GM23338 (cell line): Measurements from ENCODE around the gene PTP4A2. TPM values are rescaled to one million over a fixed set of nuclear protein-coding genes. Genes with fewer than 3 reads are reported as not detected.

ENCODE experiments used
- polyA plus RNA-seq: library from polyadenylated mRNA; unstranded; fragments of >200 nt; fragmentation: Nextera tagmentation; extraction: Ambion mirVana; gene quantifications from 2 replicates; pipeline ENCODE4 v1.2.1, GENCODE V29; 2016
- total RNA-seq: library from RNA; depleted of rRNA; stranded (reverse); fragments of >200 nt; shearing (Covaris generic); gene quantifications from 2 replicates; pipeline ENCODE4 v1.2.3, GENCODE V29; 2014; rRNA removed

Gene PTP4A2
- total and polyA plus RNA-seq, 2 experiments from 2014 or later: 153 to 260 TPM

Other genes starting within 250 kb of the PTP4A2 start
- 13.2 and 15.7 TPM in 2 replicates for gene COL16A1, start 234.4 kb downstream of the PTP4A2 start, total RNA-seq
- gene COL16A1, start 234.4 kb downstream of the PTP4A2 start, polyA plus RNA-seq: 3.4 and 4.2 TPM in 2 replicates
- 20.9 and 27.8 TPM in 2 replicates for gene ADGRB2, start 174.0 kb downstream of the PTP4A2 start, total RNA-seq
- 7.9 and 8.0 TPM in 2 replicates for gene ADGRB2, start 174.0 kb downstream of the PTP4A2 start, polyA plus RNA-seq
- gene SPOCD1, start 122.3 kb downstream of the PTP4A2 start, total RNA-seq: 1.3 and 2.9 TPM in 2 replicates
- 0.68 and 0.73 TPM in 2 replicates for gene SPOCD1, start 122.3 kb downstream of the PTP4A2 start, polyA plus RNA-seq
- 251 and 263 TPM in 2 replicates for gene KHDRBS1, start 75.5 kb upstream of the PTP4A2 start, total RNA-seq
- gene KHDRBS1, start 75.5 kb upstream of the PTP4A2 start, polyA plus RNA-seq: 184 and 191 TPM in 2 replicates
- 9.7 and 10.1 TPM in 2 replicates for gene TMEM39B, start 134.6 kb upstream of the PTP4A2 start, total RNA-seq
- gene TMEM39B, start 134.6 kb upstream of the PTP4A2 start, polyA plus RNA-seq: 17.8 and 18.3 TPM in 2 replicates
- gene KPNA6, start 169.7 kb upstream of the PTP4A2 start, total RNA-seq: 69.7 and 72.2 TPM in 2 replicates
- gene KPNA6, start 169.7 kb upstream of the PTP4A2 start, polyA plus RNA-seq: 27.5 and 28.6 TPM in 2 replicates
- gene TXLNA, start 241.3 kb upstream of the PTP4A2 start, total RNA-seq: 45.2 and 52.1 TPM in 2 replicates
- gene TXLNA, start 241.3 kb upstream of the PTP4A2 start, polyA plus RNA-seq: 13.2 and 15.2 TPM in 2 replicates